LoVo (cell line): Measurements from ENCODE around the gene CPT1A.

Source experiments
- DNase-seq: peaks from one replicate; pipeline ENCODE4 v3.0.0-alpha.2; 2016; ENCODE audit warnings: low spot score

CPT1A gene

GRCh38 chr11:68798221-68798813 lies 43.4 kb downstream of the CPT1A start:
- DNase-seq, result no peak

GRCh38 chr11:68796801-68797200 lies 44.9 kb downstream of the CPT1A start:
- no peak for DNase-seq

DNA sequence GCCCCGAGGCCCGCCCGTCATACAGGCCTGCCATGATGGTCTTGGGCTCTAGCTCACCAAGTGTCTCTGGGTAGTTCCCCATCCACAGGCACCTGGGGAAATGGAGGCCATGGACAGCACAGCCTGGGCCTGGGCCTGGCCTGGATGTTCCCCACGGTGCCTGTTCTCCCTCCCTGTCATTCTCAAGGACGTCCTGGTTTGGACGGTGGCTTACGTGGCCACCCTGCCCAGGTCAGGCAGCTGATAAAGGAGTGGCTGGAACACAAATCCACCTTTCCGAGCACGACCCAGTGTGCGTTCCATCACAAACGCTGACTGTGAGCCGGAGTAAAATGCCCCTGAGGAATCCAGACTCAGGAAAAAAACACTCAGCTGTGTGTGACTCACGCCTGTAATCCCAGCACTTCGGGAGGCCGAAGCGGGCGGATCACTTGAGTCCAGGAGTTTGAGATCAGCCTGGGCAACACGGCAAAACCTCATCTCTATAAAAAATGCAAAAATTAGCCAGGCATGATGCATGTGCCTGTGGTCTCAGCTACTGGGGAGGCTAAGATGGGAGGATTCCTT lies 49.2 kb downstream of the CPT1A start:
- no peak for DNase-seq

DNA sequence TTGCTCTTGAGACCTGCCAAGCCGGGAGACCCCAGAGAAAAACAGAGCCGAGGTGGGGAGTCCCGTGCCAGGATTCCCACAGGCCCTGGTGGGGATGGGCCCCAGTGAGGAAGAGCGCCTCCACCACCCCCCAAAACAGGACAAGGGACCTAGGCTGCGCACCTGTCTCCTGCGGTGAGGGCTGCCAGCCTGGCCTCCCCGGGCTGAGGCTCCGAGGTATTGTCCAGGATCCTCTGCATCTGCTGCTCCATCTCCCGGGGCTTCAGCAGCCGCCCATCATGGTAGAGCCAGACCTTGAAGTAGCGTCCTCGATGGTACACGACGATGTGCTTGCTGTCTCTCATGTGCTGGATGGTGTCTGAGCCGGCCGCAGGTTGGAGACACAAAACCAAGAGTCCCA lies 57.1 kb downstream of the CPT1A start:
- DNase-seq, result no peak

- DNase-seq, result no peak
Measured at GRCh38 chr11:68783216-68783821, 58.4 kb downstream of the CPT1A start.

DNA sequence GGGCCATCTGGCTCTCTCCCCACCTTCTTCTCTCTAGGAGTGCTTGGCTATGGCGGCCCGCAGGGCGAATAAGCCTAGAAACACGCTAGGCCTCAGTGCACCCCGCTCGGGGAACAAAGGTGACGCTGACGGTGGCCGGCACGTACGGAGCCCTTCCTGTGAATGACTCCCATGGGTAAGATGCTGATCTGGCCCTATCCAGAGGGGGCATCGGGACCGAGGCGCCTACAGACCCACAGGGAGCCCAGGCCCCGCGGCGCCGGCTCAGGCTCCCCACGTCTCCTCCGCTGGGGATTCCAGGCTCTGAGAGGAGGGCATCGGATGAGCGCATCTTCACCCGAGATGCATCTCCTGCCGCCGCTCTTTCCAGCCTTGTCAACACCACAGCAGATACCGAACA lies 59.0 kb downstream of the CPT1A start:
- DNase-seq, result no peak

- no peak for DNase-seq
Measured at GRCh38 chr11:68780829-68781228, 60.9 kb downstream of the CPT1A start.

GRCh38 chr11:68778205-68778604 lies 63.5 kb downstream of the CPT1A start:
- DNase-seq, result no peak

DNA sequence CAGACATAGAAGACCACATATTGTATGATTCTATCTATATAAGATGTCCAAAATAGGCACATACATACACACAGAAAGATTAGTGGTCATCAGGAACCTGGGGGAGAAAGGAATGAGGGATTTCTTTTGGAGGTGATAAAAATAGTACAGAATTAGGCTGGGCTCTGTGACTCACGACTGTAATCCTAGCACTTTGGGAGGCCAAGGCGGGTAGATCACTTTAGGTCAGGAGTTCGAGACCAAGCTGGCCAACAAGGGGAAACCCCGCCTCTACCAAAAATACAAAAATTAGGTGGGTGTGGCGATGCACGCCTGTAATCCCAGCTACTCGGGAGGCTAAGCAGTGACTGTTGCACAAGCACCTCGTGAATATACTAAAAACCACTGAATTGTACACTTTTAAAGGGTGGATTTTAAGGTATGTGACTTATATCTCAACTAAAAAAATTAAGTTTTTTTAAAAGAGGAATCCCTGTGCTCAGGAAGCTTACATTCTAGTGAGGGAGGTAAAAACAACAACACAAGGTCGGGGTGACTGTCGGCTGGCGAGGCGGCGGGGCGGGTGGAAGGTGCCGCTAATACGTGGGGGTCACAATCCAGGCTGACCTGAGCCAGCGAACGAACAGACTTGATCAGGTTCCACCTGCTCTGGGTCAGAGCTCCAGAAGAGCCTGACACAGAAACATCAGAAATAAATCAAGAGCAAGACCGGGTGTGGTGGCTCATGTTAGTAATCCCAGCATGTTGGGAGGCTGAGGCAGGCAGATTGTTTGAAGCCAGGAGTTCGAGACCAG lies 65.1 kb downstream of the CPT1A start:
- no peak for DNase-seq

DNA sequence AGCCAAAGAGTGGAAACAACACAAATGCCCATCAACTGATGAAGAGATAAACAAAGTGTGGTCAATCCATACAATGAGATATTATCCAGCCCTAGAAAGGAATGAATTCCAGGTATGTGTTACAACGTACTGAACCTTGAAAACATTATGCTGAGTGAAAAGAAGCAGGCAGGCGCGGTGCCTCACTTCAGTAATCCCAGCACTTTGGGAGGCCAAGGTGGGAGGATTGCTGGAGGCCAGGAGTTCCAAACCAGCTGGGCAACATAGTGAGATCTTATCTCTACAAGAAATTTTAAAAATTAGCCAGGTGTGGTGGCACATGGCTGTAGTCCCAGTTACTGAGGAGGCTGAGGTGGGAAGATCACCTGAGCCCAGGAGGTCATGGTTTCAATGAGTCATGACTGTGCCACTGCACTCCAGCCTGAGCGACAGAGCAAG lies 65.7 kb downstream of the CPT1A start:
- no peak for DNase-seq

GRCh38 chr11:68774194-68774585 lies 67.5 kb downstream of the CPT1A start:
- no peak for DNase-seq

DNA sequence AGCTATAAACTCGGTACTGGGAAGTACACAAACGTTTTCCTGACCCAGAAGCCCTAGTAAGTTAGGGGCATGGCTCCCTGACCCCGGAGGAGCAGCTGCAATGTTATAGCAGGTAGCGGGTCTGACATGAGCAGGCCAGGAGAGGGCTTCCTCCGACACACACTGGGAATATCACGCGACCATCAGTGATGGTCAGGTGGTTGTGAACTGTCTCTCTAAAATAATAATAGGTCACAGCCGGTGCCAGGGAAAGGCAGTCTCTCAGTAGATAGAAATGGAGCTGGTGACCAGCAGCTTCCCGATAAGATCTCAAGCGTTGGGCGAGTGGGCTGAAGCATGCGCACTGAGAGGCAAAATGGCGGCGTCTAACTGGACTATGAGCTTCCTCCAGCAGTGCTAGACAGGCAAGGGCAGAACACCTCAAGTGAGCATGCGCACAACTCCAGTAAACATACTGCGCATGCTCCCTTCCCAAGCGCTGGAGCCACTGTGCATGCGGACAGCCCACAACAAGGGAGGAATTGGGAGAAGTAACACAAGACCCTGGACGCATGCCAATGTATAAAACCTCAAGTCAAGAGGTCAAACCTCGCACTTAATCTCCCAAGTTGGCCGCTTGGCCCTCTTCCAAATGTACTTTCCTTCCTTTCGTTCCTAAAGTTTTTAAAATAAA lies 68.1 kb downstream of the CPT1A start:
- no peak for DNase-seq

DNA sequence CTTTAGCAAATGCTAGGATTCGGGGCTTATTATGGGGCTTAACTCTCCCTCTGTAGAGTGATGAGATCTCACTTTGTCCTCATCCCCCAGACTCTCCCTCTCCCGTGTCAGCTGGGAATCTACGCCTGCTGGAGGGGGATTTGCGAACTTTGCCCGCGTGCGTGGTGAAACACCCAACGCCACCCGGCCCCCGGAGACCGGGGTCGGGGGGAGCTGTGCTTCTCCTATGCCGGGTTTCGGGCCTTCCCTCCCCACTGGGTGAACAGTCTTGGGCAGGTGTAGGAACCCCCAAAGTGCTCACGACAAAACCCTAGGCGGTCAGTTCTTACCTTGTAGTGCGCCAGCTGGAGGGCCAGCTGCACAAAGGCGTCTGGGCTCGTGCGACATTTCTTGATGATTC lies 68.8 kb downstream of the CPT1A start:
- no peak for DNase-seq

- no peak for DNase-seq
Measured at GRCh38 chr11:68770781-68771180, 70.9 kb downstream of the CPT1A start.

DNA sequence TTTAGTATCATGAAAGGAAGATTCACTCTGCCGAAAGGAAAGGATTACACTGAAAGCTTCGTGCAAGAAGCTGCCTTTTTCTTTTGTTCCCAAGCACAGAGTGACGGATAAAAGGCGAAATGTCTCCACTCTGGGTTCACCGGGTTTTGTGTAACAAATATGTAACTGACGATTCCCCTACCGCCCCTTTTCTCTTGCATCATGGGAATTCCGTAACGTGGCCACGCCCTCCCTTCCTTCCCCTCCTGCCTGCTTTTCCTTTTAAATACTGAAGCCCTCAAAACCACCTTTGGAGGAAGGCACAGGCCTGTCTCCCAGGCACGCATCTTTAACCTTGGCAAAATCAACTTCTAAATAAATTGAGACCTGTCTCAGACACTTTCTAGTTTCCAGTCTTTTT lies 74.0 kb downstream of the CPT1A start:
- no peak for DNase-seq

DNA sequence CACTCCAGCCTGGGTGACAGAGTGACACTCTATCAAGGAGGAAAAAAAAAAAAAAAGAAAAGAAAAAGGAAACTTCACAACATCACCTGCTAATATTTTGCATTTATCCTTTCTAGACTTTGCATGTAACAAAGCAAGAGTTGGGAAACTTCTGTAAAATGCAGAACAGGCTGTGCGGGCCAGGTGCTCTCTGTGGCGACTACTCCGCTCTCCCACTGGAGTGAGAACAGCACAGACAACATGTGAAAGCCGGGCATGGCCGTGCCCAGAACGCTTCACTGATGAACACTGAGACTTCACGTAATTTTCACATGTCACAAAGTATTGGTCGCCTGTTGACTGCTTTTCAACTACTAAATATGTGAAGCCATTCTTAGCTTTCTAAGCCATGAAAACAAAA lies 74.9 kb downstream of the CPT1A start:
- DNase-seq, result no peak

- DNase-seq, result no peak
Measured at GRCh38 chr11:68764746-68765145, 77.0 kb downstream of the CPT1A start.

GRCh38 chr11:68763926-68764657 lies 77.6 kb downstream of the CPT1A start:
- DNase-seq, result no peak

GRCh38 chr11:68763181-68763721 lies 78.5 kb downstream of the CPT1A start:
- no peak for DNase-seq

DNA sequence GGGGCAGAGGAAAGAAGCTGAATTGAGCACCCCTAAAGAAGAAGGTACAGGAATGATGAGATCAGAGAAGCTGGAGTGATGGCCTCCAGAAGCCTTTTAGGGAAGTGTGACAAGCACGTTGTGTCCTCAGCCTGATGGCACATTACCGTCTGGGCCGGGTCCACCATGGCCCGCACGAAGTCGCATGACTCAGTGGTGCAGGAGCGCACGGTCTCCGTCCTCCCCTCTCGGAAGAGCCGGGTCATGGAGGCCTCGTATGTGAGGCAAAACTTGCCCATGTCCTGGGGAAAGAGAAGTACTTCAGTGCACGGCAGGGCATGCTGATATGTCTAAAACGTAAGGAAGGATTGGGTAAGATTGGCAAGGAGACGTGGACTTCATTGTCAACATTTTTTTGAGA lies 79.2 kb downstream of the CPT1A start:
- DNase-seq, result no peak

DNA sequence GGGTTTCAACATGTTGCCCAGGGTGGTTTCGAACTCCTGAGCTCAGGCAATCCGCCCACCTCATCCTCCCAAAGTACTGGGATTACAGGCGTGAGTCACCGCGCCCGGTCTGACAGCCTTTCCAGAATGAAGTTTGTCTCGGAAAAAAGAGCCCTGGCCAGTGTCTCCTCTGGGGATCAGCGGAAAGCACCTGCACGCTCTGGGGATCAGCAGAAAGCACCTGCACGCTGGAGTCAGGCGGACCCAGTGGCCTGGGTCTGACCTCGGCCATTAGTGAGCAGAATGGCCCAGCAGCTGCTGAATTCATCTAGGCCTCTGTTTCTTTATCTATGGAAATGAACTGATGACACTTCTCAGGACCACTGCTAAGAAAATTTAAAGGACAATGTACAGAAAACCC lies 79.9 kb downstream of the CPT1A start:
- DNase-seq, result no peak

DNA sequence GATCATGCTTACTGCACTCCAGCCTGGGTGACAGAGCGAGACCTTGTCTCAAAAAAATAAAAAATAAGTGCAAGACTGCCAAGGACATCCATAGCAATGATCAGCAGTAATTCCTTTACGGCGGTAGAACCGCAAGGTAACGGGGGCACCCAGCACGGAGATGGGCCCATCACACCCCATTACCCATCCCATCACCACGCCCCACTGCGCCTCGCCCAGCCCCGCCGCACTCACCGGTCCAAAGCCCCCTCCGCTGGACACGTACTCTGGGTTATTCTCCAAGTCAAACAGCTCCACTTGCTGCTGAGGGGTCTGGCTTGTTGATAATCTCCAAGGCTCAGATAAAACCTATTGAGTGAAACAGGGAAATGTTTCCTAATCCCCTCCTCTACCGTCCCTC lies 81.7 kb downstream of the CPT1A start:
- no peak for DNase-seq
